ENCODE data around the gene CORT. TPM values are rescaled to one million over a fixed set of nuclear protein-coding genes. Genes with fewer than 3 reads are reported as not detected.

CORT gene
- total and polyA plus RNA-seq, 2 of the 4 experiments (the other 2 are of a cell fraction): 0.10 TPM; not detected in 1

GRCh38 chr1:10437052-10437451 is 12.8 kb upstream of the CORT start:
- Histone ChIP-seq H3K18ac (ENCODE audit: low read depth, low read length) (no peak overlapping the region), H4K91ac (ENCODE audit: insufficient read depth, low read depth, low read length) (no peak overlapping the region), H3K23ac (ENCODE audit: low read depth, low read length) (no peak overlapping the region), H4K5ac (ENCODE audit: low read depth, low read length) (no peak overlapping the region), H3K4ac (ENCODE audit: low read depth, low read length) (no peak overlapping the region), H3K14ac (replicated peaks; ENCODE audit: low read depth, low read length) (no peak overlapping the region), H2BK5ac (ENCODE audit: low read depth, low read length, poor library complexity, severe bottlenecking) (no peak overlapping the region), H3K9ac (ENCODE audit: low read depth, low read length) (no peak overlapping the region), H2AK5ac (ENCODE audit: low read depth, low read length) (no peak overlapping the region), H3K9me1 (ENCODE audit: insufficient read depth, low read length) (no peaks in the 10 kb centered on the region), H3K4me2 (ENCODE audit: low read depth, low read length) (no peak overlapping the region), H3K9me3 (ENCODE audit: control insufficient read depth, insufficient read depth, low read length) (no peaks in the 10 kb centered on the region), H4K8ac (ENCODE audit: low read depth in 2 of 2, low read length in 2 of 2) (no peak overlapping the region), H3K27ac (ENCODE audit: insufficient read depth, low read length) (no peak overlapping the region), H2BK15ac (ENCODE audit: low read depth, low read length) (no peak overlapping the region), H2BK120ac (ENCODE audit: low read depth, low read length) (no peak overlapping the region), H3K27me3 (ENCODE audit: control insufficient read depth, insufficient read depth, low read length) (no peaks in the 10 kb centered on the region), H2AFZ (replicated peaks; ENCODE audit: low read length, poor library complexity) (no peak overlapping the region), H3K56ac (ENCODE audit: extremely low read depth, insufficient read depth, low read length) (no peak overlapping the region), H2BK20ac (ENCODE audit: low read depth, low read length) (no peak overlapping the region), H2AK9ac (replicated peaks; ENCODE audit: low read depth, low read length, poor library complexity) (no peak overlapping the region), H3K36me3 (ENCODE audit: control insufficient read depth, insufficient read depth, low read length) (peaks cover 2% of the 10 kb centered on the region), H3K79me1 (ENCODE audit: low read depth in 1 of 2, low read length in 2 of 2) (peaks cover 0 to 15% of the 10 kb centered on the region in 2 experiments; a peak in 2 of 4 replicates), H3K4me3 (ENCODE audit: insufficient read depth, low read depth, low read length) (no peak overlapping the region), H4K20me1 (ENCODE audit: insufficient read depth, low read length) (no peaks in the 10 kb centered on the region), H3K4me1 (ENCODE audit: control insufficient read depth, insufficient read depth, low read length) (peaks cover 2% of the 10 kb centered on the region; the same call in 1 of the 2 replicates)
- in situ Hi-C loops (cut with MboI; ENCODE audit: low sequenced_read_pairs) (no loop called here), dilution Hi-C loops (cut with HindIII; ENCODE audit: low sequenced_read_pairs, unreplicated experiment) (no loop called here), intact Hi-C loops (cut with micrococcal nuclease) (no loop called here)
- ChIA-PET POLR2A (ENCODE audit: unreplicated experiment) (no interaction called here), CTCF (interaction anchor here (0.6 kb wide), 1 partner anchor 32 kb away, joined by 6 read pairs; no protein-coding TSS in a partner anchor)
- BruUV-seq (replicated peaks): no TSS peak
- no CpG with 5 or more reads among the region's 1 CpG for WGBS, 2 experiments (ENCODE audit: extremely low coverage in 2 of 2, insufficient read length in 1 of 2)
- ATAC-seq (ENCODE audit: low read depth): no peak
- no peak for DNase-seq
- no peak for TF ChIP-seq CTCF (conservative IDR thresholded peaks at IDR 0.05; ENCODE audit: low read depth, low read length)
- no peak for TF ChIP-seq RCOR1 (IDR thresholded peaks at IDR 0.05; ENCODE audit: insufficient replicate concordance, low read length)
- no peak for TF ChIP-seq MXI1 (IDR thresholded peaks at IDR 0.05; ENCODE audit: borderline replicate concordance, low read depth, low read length)
- TF ChIP-seq MAFK (IDR thresholded peaks at IDR 0.05; ENCODE audit: low read depth, low read length): no peak
- no peak for TF ChIP-seq MAZ (IDR thresholded peaks at IDR 0.05; ENCODE audit: borderline replicate concordance, low read depth, low read length)
- no peak for TF ChIP-seq POLR2A (IDR thresholded peaks at IDR 0.05; ENCODE audit: low read depth, low read length)
- no peak for TF ChIP-seq USF2 (IDR thresholded peaks at IDR 0.05; ENCODE audit: low read depth, low read length)
- TF ChIP-seq SMC3 (IDR thresholded peaks at IDR 0.05; ENCODE audit: low read depth, low read length): no peak
- no peak for TF ChIP-seq RAD21 (IDR thresholded peaks at IDR 0.05; ENCODE audit: low read length)
- no peak for TF ChIP-seq BHLHE40 (IDR thresholded peaks at IDR 0.05; ENCODE audit: low read depth, low read length)
- no peak for TF ChIP-seq RFX5 (IDR thresholded peaks at IDR 0.05; ENCODE audit: low read depth, low read length)
- TF ChIP-seq FOS (IDR thresholded peaks at IDR 0.05; ENCODE audit: low read depth, low read length): no peak
- TF ChIP-seq CEBPB (IDR thresholded peaks at IDR 0.05; ENCODE audit: low read depth, low read length): no peak
- TF ChIP-seq ELK1 (IDR thresholded peaks at IDR 0.05; ENCODE audit: borderline replicate concordance, low read depth, low read length): no peak
- no peak for TF ChIP-seq CHD1 (IDR thresholded peaks at IDR 0.05; ENCODE audit: low read depth, low read length)
- no peak for TF ChIP-seq NFE2L2 (IDR thresholded peaks at IDR 0.05; ENCODE audit: low read depth, low read length)
